Activated naive CD8-positive, alpha-beta T cell (primary cell): ENCODE data around the gene MAD1L1.

ENCODE experiments used
- H3K27ac Mint-ChIP-seq: one replicate; pipeline ENCODE4 v1.8.0; 2021; ENCODE audit warnings: mixed read lengths
- H3K27me3 Mint-ChIP-seq: one replicate; pipeline ENCODE4 v1.8.0; 2021; ENCODE audit warnings: mixed read lengths
- H3K36me3 Mint-ChIP-seq: one replicate; pipeline ENCODE4 v1.8.0; 2021; ENCODE audit warnings: mixed read lengths
- H3K4me1 Mint-ChIP-seq: one replicate; pipeline ENCODE4 v1.8.0; 2021; ENCODE audit warnings: low read depth, mixed read lengths
- H3K4me3 Mint-ChIP-seq: one replicate; pipeline ENCODE4 v1.8.0; 2021; ENCODE audit warnings: mild to moderate bottlenecking, mixed read lengths
- H3K9me3 Mint-ChIP-seq: one replicate; pipeline ENCODE4 v1.8.0; 2021; ENCODE audit warnings: low read depth, mixed read lengths

The MAD1L1 gene

GRCh38 chr7:1993776-1994740, 238.7 kb downstream of the MAD1L1 start:
- Mint-ChIP-seq H3K4me1 (peaks cover 1% of the 10 kb centered on the region), H3K36me3 (no peaks in the 10 kb centered on the region), H3K9me3 (no peaks in the 10 kb centered on the region), H3K27me3 (no peaks in the 10 kb centered on the region), H3K27ac (no peak overlapping the region), H3K4me3 (no peak overlapping the region)

GRCh38 chr7:1993031-1993695, 239.6 kb downstream of the MAD1L1 start:
- H3K9me3 Mint-ChIP-seq, result no peaks in the 10 kb centered on the region
- no peaks in the 10 kb centered on the region for H3K27me3 Mint-ChIP-seq
- H3K27ac Mint-ChIP-seq, result no peak overlapping the region
- peaks cover 3% of the 10 kb centered on the region for H3K4me1 Mint-ChIP-seq
- H3K4me3 Mint-ChIP-seq, result no peak overlapping the region
- no peaks in the 10 kb centered on the region for H3K36me3 Mint-ChIP-seq

DNA sequence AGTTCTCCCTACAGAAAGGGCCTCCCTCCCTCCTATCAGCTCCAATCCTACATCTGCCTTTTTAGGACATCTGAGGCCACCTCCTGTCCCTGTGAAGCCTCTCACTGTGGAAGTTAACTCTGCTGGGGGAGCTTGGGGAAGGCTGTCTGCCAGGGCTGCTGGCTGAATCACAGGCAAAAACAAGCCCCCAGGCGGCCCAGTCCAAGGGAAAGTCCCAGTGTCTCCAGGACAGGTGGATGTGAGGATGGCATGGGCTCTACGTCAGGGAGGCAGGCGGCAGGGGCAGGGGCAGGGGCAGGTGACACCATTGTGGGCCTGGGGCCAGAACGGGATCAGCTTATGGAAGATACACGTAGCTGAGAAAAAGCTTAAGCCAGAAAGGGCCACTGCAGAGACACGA, 240.2 kb downstream of the MAD1L1 start:
- no peaks in the 10 kb centered on the region for H3K27me3 Mint-ChIP-seq
- H3K4me1 Mint-ChIP-seq, result peaks cover 7% of the 10 kb centered on the region
- H3K36me3 Mint-ChIP-seq, result no peaks in the 10 kb centered on the region
- no peak overlapping the region for H3K27ac Mint-ChIP-seq
- no peaks in the 10 kb centered on the region for H3K9me3 Mint-ChIP-seq
- no peak overlapping the region for H3K4me3 Mint-ChIP-seq

DNA sequence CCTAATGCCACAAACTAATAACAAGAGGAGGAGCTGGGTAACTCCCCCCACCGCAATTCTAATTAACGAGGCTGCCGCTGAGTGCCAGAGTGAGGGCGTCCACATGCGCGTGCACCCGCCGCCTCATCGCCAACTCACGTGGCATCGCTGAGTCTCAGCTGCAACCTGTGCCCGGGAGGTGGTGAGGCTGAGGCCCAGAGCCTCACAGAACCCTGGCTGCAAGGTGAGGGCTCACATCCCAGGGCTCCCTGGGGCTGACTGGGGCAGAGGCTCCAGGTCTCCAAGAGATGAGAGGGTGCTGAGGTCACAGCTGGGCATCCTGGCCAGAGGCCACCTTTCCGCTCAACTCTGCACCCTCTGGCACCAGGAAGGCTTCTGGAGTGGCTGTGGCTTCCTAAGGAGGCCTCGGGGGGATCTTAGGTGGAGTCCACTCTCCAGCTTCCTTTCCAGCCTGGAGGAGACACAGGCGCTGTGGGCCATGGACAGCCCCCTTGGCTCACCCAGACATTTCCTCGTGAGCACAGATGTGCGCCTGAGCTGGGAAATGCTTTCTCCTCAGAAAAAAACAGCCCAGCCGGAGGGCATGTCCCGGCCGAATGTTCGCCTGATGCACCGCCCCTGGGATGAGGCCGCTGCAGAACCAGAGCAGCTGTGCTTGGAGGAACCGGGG, 242.6 kb downstream of the MAD1L1 start:
- H3K27ac Mint-ChIP-seq, result no peak overlapping the region
- peaks cover 24% of the 10 kb centered on the region for H3K4me1 Mint-ChIP-seq
- H3K36me3 Mint-ChIP-seq, result no peaks in the 10 kb centered on the region
- no peak overlapping the region for H3K4me3 Mint-ChIP-seq
- H3K9me3 Mint-ChIP-seq, result no peaks in the 10 kb centered on the region
- no peaks in the 10 kb centered on the region for H3K27me3 Mint-ChIP-seq

DNA sequence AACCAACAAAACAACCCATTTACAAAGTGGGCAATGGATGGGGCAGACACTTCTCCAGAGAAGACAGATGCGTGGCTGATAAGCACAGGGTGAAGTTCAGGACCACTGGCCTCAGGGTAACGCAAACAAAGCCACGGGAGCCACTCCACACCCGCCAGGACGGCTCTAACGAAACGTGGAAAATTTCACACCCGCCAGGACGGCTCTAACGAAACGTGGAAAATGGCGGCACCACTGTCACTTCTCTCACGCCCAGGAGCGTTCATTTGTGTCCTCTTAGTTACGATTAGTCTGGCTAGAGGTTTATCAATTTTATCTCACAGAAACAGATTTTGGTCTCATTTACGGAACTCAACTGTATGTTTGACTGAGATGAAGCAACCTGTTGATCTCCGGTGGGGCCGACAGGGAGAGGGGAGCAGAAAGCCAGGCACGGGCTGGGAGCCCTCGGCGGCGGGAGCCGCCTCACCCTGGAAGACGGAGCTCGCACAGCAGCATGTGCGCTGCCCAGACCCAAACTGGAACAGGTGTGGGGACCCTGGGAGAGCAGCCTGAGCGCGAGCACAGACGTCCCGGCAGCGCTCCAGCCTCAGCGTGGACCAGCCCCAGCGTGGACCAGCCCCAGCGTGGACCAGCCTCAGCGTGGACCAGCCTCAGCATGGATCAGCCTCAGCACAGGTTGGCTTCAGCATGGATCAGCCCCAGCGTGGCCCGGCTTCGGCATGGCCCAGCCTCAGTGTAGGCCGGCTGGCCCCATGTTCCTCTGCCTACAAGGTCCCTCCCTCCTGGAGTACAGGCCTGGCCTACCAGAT, 243.5 kb downstream of the MAD1L1 start:
- Mint-ChIP-seq H3K9me3 (no peaks in the 10 kb centered on the region), H3K4me1 (peaks cover 29% of the 10 kb centered on the region), H3K27me3 (no peaks in the 10 kb centered on the region), H3K4me3 (no peak overlapping the region), H3K36me3 (peaks cover 4% of the 10 kb centered on the region), H3K27ac (peak overlapping the region; percentile 34)

DNA sequence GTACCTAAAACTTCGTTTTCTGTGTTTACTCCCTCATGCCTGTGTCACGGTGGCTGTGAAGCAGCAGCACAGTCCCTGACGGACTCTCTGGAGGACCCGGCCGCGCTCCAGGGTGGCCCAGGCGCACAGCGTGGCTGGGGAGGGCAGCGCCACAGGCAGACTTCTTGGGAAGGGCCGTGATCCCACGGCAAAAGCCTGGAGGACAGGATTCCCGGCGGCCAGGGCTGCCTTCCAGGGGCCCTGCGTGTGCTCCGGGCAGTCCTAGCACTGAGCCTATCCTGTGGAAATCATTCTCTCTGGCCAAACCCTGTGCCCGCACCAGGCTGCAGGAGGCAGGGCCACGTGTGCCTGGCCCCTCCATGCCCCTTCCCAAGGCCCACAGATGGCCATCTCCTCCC, 244.2 kb downstream of the MAD1L1 start:
- H3K4me1 Mint-ChIP-seq, result peaks cover 29% of the 10 kb centered on the region
- peaks cover 4% of the 10 kb centered on the region for H3K36me3 Mint-ChIP-seq
- peak overlapping the region; percentile 34 for H3K27ac Mint-ChIP-seq
- H3K27me3 Mint-ChIP-seq, result no peaks in the 10 kb centered on the region
- no peaks in the 10 kb centered on the region for H3K9me3 Mint-ChIP-seq
- no peak overlapping the region for H3K4me3 Mint-ChIP-seq

DNA sequence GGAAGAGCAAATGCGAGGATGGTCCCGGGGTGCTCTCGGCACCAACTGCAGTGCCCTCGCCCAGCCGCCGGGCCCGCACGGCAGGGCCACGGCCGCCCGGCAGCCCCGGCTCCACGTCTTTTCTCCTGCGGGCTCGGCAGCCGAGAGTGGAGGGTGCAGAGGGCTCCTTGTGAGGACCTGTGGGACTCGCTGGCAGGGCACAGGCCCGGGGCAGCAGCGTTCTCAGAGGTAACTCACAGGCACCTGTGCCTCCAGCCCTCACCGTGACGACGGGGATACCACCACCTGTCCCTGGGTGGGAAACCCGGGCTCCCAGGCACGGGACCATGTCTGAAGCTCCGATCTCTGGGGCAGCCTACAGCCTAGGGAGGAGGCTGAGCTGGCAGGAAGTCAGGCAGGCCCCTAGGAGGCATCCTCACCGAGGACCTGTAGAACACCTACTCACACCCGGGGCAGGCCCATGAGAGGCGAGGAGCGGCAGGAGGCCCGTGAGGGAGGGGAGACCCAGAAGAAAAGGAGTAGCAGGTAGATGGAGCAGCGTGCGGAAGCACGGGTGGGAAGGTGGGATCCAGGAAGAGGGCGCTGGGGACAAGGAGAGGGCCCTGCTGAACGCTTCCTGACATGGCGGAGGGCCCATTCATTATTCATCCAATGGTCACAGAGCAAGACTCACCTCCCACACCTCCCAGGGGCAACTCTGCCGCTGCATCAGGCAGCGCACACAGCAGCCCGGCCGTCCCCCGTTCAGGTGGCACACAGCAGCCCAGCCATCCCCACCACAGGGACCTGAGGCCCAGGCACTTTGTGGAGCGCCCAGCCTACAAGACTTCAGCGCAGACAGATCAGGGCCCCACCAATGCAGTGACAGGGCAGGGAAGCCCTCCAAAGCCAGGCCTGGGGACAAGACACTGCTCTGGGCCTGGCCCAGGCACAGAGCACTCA, 244.9 kb downstream of the MAD1L1 start:
- Mint-ChIP-seq H3K27ac (peak overlapping the region; percentile 10), H3K36me3 (peaks cover 4% of the 10 kb centered on the region), H3K9me3 (no peaks in the 10 kb centered on the region), H3K27me3 (no peaks in the 10 kb centered on the region), H3K4me1 (peaks cover 28% of the 10 kb centered on the region), H3K4me3 (no peak overlapping the region)

DNA sequence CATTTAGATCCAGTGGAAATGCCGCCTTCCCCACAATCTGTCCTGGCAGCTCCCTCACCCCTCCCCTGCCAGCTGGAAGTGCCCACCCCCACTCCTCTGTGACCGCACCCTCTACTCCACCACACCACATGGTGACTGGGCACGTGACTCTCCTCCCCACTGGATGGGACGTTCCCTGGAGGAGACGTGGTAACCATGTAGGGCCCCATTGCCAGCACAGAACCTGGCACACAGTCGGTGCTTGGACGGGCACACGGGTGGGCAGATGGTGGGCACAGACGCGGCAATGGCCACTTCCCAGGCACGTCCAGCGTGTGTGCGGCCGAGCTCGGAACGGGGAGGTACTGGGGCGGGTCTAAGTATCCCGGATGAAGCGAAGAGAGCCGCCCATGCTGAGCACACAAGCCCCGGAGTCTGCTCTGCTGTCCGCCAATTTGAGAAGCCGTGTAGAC, 245.6 kb downstream of the MAD1L1 start:
- no peaks in the 10 kb centered on the region for H3K27me3 Mint-ChIP-seq
- H3K9me3 Mint-ChIP-seq, result no peaks in the 10 kb centered on the region
- H3K36me3 Mint-ChIP-seq, result peaks cover 4% of the 10 kb centered on the region
- peak overlapping the region; percentile 43 for H3K4me3 Mint-ChIP-seq
- H3K4me1 Mint-ChIP-seq, result peaks cover 28% of the 10 kb centered on the region
- H3K27ac Mint-ChIP-seq, result peak overlapping the region; percentile 86

DNA sequence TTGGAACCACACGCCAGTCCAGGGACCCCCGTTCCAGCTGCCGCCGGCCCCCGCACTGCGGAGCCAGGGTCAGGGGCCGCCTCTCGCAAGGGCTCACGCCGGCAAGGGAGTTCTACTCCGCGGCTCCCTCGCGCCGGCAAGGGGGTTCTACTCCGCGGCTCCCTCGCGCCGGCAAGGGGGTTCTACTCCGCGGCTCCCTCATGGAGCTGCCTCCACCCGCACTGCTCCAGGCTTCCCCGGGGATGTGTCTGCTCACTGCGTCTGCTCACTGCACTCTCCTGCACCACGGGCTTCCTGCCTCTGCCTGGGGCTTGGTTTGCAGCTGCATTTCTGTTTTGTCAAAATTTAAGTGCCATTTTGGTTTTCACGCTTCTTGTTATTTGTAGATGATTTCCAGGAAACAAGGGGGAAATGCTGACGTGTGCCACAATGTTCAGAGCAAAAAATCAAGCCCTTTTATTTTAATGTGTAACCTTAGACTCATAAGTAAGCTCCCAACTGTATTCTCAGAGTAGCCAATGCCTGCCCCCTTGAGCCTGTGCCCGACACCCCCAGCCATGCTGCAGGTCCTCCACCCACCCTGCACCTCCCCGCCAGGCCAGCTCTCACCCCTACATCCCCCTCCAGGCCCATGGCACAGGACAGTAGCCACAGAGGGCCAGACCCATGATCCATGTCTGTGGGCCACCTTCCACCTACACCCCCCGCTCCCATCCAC, 246.2 kb downstream of the MAD1L1 start:
- peak overlapping the region; percentile 86 for H3K27ac Mint-ChIP-seq
- no peaks in the 10 kb centered on the region for H3K9me3 Mint-ChIP-seq
- peaks cover 4% of the 10 kb centered on the region for H3K36me3 Mint-ChIP-seq
- peaks cover 28% of the 10 kb centered on the region for H3K4me1 Mint-ChIP-seq
- no peaks in the 10 kb centered on the region for H3K27me3 Mint-ChIP-seq
- H3K4me3 Mint-ChIP-seq, result peak overlapping the region; percentile 43

- Mint-ChIP-seq H3K27me3 (no peaks in the 10 kb centered on the region), H3K9me3 (no peaks in the 10 kb centered on the region), H3K4me1 (peaks cover 28% of the 10 kb centered on the region), H3K36me3 (peaks cover 4% of the 10 kb centered on the region), H3K27ac (peak overlapping the region; percentile 58), H3K4me3 (no peak overlapping the region)
Observed at GRCh38 chr7:1985936-1986335, 246.8 kb downstream of the MAD1L1 start.

DNA sequence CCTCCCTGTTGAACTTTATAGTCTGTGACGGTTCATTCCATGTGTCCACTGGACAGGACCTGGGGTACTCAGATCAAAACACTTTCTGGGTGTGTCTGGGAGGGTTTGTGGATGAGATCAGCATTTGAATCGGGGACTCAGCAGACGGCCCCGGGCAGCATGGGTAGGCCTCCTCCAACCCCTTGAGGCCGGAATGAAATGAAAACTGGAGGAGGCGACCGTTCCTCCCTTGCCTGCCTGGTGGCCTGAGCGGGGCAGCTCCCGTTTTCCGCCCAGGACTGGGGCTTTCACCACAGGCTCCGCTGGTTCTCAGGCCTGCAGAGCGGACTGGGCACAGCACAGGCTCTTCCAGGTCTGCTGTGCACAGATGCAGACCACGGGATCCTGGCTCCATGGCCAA, 247.7 kb downstream of the MAD1L1 start:
- H3K9me3 Mint-ChIP-seq, result no peaks in the 10 kb centered on the region
- peak overlapping the region; percentile 58 for H3K27ac Mint-ChIP-seq
- H3K36me3 Mint-ChIP-seq, result peaks cover 4% of the 10 kb centered on the region
- no peak overlapping the region for H3K4me3 Mint-ChIP-seq
- H3K4me1 Mint-ChIP-seq, result peaks cover 28% of the 10 kb centered on the region
- H3K27me3 Mint-ChIP-seq, result no peaks in the 10 kb centered on the region

- Mint-ChIP-seq H3K36me3 (peaks cover 4% of the 10 kb centered on the region), H3K9me3 (no peaks in the 10 kb centered on the region), H3K4me1 (peaks cover 18% of the 10 kb centered on the region), H3K27ac (no peak overlapping the region), H3K27me3 (no peaks in the 10 kb centered on the region), H3K4me3 (no peak overlapping the region)
Observed at GRCh38 chr7:1981878-1982230, 250.9 kb downstream of the MAD1L1 start.

- H3K4me3 Mint-ChIP-seq, result no peak overlapping the region
- H3K27me3 Mint-ChIP-seq, result no peaks in the 10 kb centered on the region
- peaks cover 4% of the 10 kb centered on the region for H3K36me3 Mint-ChIP-seq
- H3K27ac Mint-ChIP-seq, result no peak overlapping the region
- no peaks in the 10 kb centered on the region for H3K9me3 Mint-ChIP-seq
- H3K4me1 Mint-ChIP-seq, result peaks cover 13% of the 10 kb centered on the region
Observed at GRCh38 chr7:1981201-1981877, 251.4 kb downstream of the MAD1L1 start.
